ENCODE measurements around the gene YES1. TPM values are rescaled to one million over a fixed set of nuclear protein-coding genes. Genes with fewer than 3 reads are reported as not detected.

Gene YES1
- total and polyA plus RNA-seq, 2 of the 8 experiments (the other 6 are each of a cell fraction or from before 2014, with no cell fraction given), result 14.8 to 94.3 TPM

GRCh38 chr18:685438-685837 lies 126.6 kb downstream of the YES1 start (continued):
- peak; percentile 52; the same call in 1 of the 2 replicates for TF ChIP-seq SP1 (IDR thresholded peaks at IDR 0.05; ENCODE audit: low read depth, low read length)
- TF ChIP-seq EGR1 (IDR thresholded peaks at IDR 0.05; ENCODE audit: borderline replicate concordance, low read depth, low read length), result no peak
